HEK293 (cell line): ENCODE results near the gene INPP5A.
A peak's percentile ranks its signal among the peaks of the same experiment; 100 is the strongest.

Experiments used
- ATF2 ChIP-seq: fragments of 450-650 bp; formaldehyde crosslinking; IDR thresholded peaks from 2 replicates; pipeline ENCODE4 v1.5.1; 2016; ENCODE audit warnings: missing biosample characterization, missing genetic modification characterization, low read depth
- EGR2 ChIP-seq: fragments of 450-650 bp; formaldehyde crosslinking; IDR thresholded peaks from 2 replicates; pipeline ENCODE4 v1.5.1; 2016; ENCODE audit warnings: low read depth, missing biosample characterization, missing genetic modification characterization
- ELK4 ChIP-seq: IDR thresholded peaks from 2 replicates; pipeline ENCODE4 v1.6.1; 2011; ENCODE audit warnings: mild to moderate bottlenecking, low read depth, low read length, borderline replicate concordance
- MZF1 ChIP-seq: fragments of 450-650 bp; formaldehyde crosslinking; IDR thresholded peaks from 2 replicates; pipeline ENCODE4 v1.5.1; 2017; ENCODE audit warnings: missing biosample characterization, missing genetic modification characterization, borderline replicate concordance
- RBAK ChIP-seq: fragments of 450-650 bp; formaldehyde crosslinking; IDR thresholded peaks from 2 replicates; pipeline ENCODE4 v1.5.1; 2016; ENCODE audit warnings: missing biosample characterization, missing genetic modification characterization
- YY2 ChIP-seq: fragments of 450-650 bp; formaldehyde crosslinking; IDR thresholded peaks from 2 replicates; pipeline ENCODE4 v1.5.1; 2016; ENCODE audit warnings: missing biosample characterization, missing genetic modification characterization
- ZBTB20 ChIP-seq: fragments of 450-650 bp; formaldehyde crosslinking; IDR thresholded peaks from 2 replicates; pipeline ENCODE4 v1.5.1; 2016; ENCODE audit warnings: missing biosample characterization, missing genetic modification characterization
- ZFHX2 ChIP-seq: fragments of 450-650 bp; formaldehyde crosslinking; conservative IDR thresholded peaks from 2 replicates; pipeline ENCODE4 v1.5.1; 2016; ENCODE audit warnings: missing biosample characterization, missing genetic modification characterization
- ZFP41 ChIP-seq: fragments of 450-650 bp; formaldehyde crosslinking; IDR thresholded peaks from 2 replicates; pipeline ENCODE4 v1.5.1; 2016; ENCODE audit warnings: missing biosample characterization, missing genetic modification characterization, borderline replicate concordance
- ZNF114 ChIP-seq: fragments of 450-650 bp; formaldehyde crosslinking; IDR thresholded peaks from 2 replicates; pipeline ENCODE4 v1.5.0; 2017; ENCODE audit warnings: missing biosample characterization, missing genetic modification characterization
- ZNF146 ChIP-seq: fragments of 450-650 bp; formaldehyde crosslinking; IDR thresholded peaks from 2 replicates; pipeline ENCODE4 v1.5.1; 2016; ENCODE audit warnings: missing biosample characterization, missing genetic modification characterization
- ZNF18 ChIP-seq: fragments of 450-650 bp; formaldehyde crosslinking; IDR thresholded peaks from 2 replicates; pipeline ENCODE4 v1.5.1; 2016; ENCODE audit warnings: missing biosample characterization, missing genetic modification characterization
- ZNF248 ChIP-seq: fragments of 450-650 bp; formaldehyde crosslinking; IDR thresholded peaks from 2 replicates; pipeline ENCODE4 v1.5.1; 2017; ENCODE audit warnings: missing biosample characterization, missing genetic modification characterization
- ZNF274 ChIP-seq, 2 experiments: fragments of 200-500 bp in 1 of 2; fragments of 450-650 bp in 1 of 2; sonication (Bioruptor generic) in 1 of 2; formaldehyde crosslinking in 1 of 2; IDR thresholded peaks; 2 replicates each; pipeline versions ENCODE4 v1.5.1 to v1.6.1; 2014 to 2016; ENCODE audit warnings: borderline replicate concordance in 1 of 2, inconsistent platforms in 1 of 2, low read length in 1 of 2, missing biosample characterization in 1 of 2, missing genetic modification characterization in 1 of 2
- ZNF324 ChIP-seq: fragments of 450-650 bp; formaldehyde crosslinking; IDR thresholded peaks from 2 replicates; pipeline ENCODE4 v1.5.1; 2016; ENCODE audit warnings: missing biosample characterization, missing genetic modification characterization
- ZNF404 ChIP-seq: fragments of 450-650 bp; formaldehyde crosslinking; IDR thresholded peaks from 2 replicates; pipeline ENCODE4 v1.5.1; 2017; ENCODE audit warnings: missing biosample characterization, missing genetic modification characterization
- ZNF510 ChIP-seq: fragments of 450-650 bp; formaldehyde crosslinking; IDR thresholded peaks from 2 replicates; pipeline ENCODE4 v1.5.1; 2018; ENCODE audit warnings: mild to moderate bottlenecking, missing genetic modification characterization, missing biosample characterization; ENCODE audit not compliant: insufficient replicate concordance
- ZNF530 ChIP-seq: fragments of 450-650 bp; formaldehyde crosslinking; IDR thresholded peaks from 2 replicates; pipeline ENCODE4 v1.5.1; 2016; ENCODE audit warnings: low read depth, missing biosample characterization, missing genetic modification characterization
- ZNF561 ChIP-seq: fragments of 450-650 bp; IDR thresholded peaks from 2 replicates; pipeline ENCODE4 v1.5.1; 2018; ENCODE audit warnings: missing biosample characterization, missing genetic modification characterization, borderline replicate concordance
- ZNF610 ChIP-seq: fragments of 450-650 bp; formaldehyde crosslinking; IDR thresholded peaks from 2 replicates; pipeline ENCODE4 v1.5.1; 2016; ENCODE audit warnings: missing biosample characterization, missing genetic modification characterization, borderline replicate concordance
- ZNF626 ChIP-seq: fragments of 450-650 bp; sonication (Bioruptor Pico); formaldehyde crosslinking; IDR thresholded peaks from 2 replicates; pipeline ENCODE4 v1.5.1; 2018; ENCODE audit warnings: missing biosample characterization, missing genetic modification characterization, inconsistent platforms
- ZNF843 ChIP-seq: fragments of 450-650 bp; formaldehyde crosslinking; IDR thresholded peaks from 2 replicates; pipeline ENCODE4 v1.5.1; 2016; ENCODE audit warnings: missing biosample characterization, missing genetic modification characterization
- ZSCAN16 ChIP-seq: fragments of 450-650 bp; formaldehyde crosslinking; IDR thresholded peaks from 2 replicates; pipeline ENCODE4 v1.5.1; 2016; ENCODE audit warnings: missing biosample characterization, missing genetic modification characterization
- TF ChIP-seq, protein P1 (sequence below): fragments of 450-650 bp; formaldehyde crosslinking; IDR thresholded peaks from 2 replicates; pipeline ENCODE4 v1.5.1; 2016; ENCODE audit warnings: missing biosample characterization, missing genetic modification characterization, borderline replicate concordance
- TF ChIP-seq, protein P2 (sequence below): fragments of 450-650 bp; formaldehyde crosslinking; IDR thresholded peaks from 2 replicates; pipeline ENCODE4 v1.5.1; 2016; ENCODE audit warnings: missing biosample characterization, missing genetic modification characterization
- TF ChIP-seq, protein P3 (sequence below): fragments of 450-650 bp; formaldehyde crosslinking; IDR thresholded peaks from 2 replicates; pipeline ENCODE4 v1.5.1; 2017; ENCODE audit warnings: missing biosample characterization, missing genetic modification characterization
- TF ChIP-seq, protein P4 (sequence below): fragments of 450-650 bp; formaldehyde crosslinking; IDR thresholded peaks from 2 replicates; pipeline ENCODE4 v1.5.1; 2016; ENCODE audit warnings: missing biosample characterization, missing genetic modification characterization

INPP5A gene

GRCh38 chr10:132532749-132533560 lies 4.6 kb upstream of the INPP5A start (continued):
- TF ChIP-seq, protein P1, sequence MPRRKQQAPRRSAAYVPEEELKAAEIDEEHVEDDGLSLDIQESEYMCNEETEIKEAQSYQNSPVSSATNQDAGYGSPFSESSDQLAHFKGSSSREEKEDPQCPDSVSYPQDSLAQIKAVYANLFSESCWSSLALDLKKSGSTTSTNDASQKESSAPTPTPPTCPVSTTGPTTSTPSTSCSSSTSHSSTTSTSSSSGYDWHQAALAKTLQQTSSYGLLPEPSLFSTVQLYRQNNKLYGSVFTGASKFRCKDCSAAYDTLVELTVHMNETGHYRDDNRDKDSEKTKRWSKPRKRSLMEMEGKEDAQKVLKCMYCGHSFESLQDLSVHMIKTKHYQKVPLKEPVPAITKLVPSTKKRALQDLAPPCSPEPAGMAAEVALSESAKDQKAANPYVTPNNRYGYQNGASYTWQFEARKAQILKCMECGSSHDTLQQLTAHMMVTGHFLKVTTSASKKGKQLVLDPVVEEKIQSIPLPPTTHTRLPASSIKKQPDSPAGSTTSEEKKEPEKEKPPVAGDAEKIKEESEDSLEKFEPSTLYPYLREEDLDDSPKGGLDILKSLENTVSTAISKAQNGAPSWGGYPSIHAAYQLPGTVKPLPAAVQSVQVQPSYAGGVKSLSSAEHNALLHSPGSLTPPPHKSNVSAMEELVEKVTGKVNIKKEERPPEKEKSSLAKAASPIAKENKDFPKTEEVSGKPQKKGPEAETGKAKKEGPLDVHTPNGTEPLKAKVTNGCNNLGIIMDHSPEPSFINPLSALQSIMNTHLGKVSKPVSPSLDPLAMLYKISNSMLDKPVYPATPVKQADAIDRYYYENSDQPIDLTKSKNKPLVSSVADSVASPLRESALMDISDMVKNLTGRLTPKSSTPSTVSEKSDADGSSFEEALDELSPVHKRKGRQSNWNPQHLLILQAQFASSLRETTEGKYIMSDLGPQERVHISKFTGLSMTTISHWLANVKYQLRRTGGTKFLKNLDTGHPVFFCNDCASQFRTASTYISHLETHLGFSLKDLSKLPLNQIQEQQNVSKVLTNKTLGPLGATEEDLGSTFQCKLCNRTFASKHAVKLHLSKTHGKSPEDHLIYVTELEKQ (tag by site-specific recombination), result no peak
- TF ChIP-seq ZFHX2 (tag by site-specific recombination) (no peak), ZNF404 (no peak), EGR2 (tag by site-specific recombination) (no peak), ZNF610 (tag by site-specific recombination) (no peak), YY2 (tag by site-specific recombination) (no peak), ZFP41 (no peak), ATF2 (tag by site-specific recombination) (peak; percentile 71), ZNF510 (tag by site-specific recombination) (no peak), ZNF843 (tag by site-specific recombination) (peak; percentile 18; the same call in 1 of the 2 replicates), ZNF530 (tag by site-specific recombination) (no peak), ZNF18 (no peak), ZNF274 (IDR thresholded peaks at IDR 0.05; ENCODE audit: low read length) (no peak), ZNF274 (tag by site-specific recombination; IDR thresholded peaks at IDR 0.05; ENCODE audit: borderline replicate concordance) (no peak), ZNF146 (no peak), ZNF114 (no peak), ZNF626 (no peak), ZBTB20 (peak; percentile 79), ZNF324 (no peak), ZNF561 (no peak), ZSCAN16 (tag by site-specific recombination) (no peak), ZNF248 (tag by site-specific recombination) (no peak), RBAK (tag by site-specific recombination) (no peak), MZF1 (tag by site-specific recombination) (no peak), ELK4 (no peak)
- TF ChIP-seq, protein P2, sequence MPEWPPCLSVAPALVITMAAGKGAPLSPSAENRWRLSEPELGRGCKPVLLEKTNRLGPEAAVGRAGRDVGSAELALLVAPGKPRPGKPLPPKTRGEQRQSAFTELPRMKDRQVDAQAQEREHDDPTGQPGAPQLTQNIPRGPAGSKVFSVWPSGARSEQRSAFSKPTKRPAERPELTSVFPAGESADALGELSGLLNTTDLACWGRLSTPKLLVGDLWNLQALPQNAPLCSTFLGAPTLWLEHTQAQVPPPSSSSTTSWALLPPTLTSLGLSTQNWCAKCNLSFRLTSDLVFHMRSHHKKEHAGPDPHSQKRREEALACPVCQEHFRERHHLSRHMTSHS (tag by site-specific recombination), result no peak
- TF ChIP-seq, protein P3, sequence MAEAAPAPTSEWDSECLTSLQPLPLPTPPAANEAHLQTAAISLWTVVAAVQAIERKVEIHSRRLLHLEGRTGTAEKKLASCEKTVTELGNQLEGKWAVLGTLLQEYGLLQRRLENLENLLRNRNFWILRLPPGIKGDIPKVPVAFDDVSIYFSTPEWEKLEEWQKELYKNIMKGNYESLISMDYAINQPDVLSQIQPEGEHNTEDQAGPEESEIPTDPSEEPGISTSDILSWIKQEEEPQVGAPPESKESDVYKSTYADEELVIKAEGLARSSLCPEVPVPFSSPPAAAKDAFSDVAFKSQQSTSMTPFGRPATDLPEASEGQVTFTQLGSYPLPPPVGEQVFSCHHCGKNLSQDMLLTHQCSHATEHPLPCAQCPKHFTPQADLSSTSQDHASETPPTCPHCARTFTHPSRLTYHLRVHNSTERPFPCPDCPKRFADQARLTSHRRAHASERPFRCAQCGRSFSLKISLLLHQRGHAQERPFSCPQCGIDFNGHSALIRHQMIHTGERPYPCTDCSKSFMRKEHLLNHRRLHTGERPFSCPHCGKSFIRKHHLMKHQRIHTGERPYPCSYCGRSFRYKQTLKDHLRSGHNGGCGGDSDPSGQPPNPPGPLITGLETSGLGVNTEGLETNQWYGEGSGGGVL (tag by site-specific recombination), result no peak
- TF ChIP-seq, protein P4, sequence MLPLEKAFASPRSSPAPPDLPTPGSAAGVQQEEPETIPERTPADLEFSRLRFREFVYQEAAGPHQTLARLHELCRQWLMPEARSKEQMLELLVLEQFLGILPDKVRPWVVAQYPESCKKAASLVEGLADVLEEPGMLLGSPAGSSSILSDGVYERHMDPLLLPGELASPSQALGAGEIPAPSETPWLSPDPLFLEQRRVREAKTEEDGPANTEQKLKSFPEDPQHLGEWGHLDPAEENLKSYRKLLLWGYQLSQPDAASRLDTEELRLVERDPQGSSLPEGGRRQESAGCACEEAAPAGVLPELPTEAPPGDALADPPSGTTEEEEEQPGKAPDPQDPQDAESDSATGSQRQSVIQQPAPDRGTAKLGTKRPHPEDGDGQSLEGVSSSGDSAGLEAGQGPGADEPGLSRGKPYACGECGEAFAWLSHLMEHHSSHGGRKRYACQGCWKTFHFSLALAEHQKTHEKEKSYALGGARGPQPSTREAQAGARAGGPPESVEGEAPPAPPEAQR (tag by site-specific recombination), result no peak
